Bronchial epithelial cell (primary cell): ENCODE data around the gene BAHD1. TPM values are rescaled to one million over a fixed set of nuclear protein-coding genes. Genes with fewer than 3 reads are reported as not detected.

Source experiments
- DNase-seq: peaks from one replicate; pipeline ENCODE4 v3.0.0-alpha.2; 2010; ENCODE audit warnings: low read depth
- FAIRE-seq: peaks from 2 replicates; lab custom pipeline; 2011; peaks lifted over from hg19 to GRCh38; lab: Jason Lieb, UNC
- H3K27me3 ChIP-seq: 2 replicates; pipeline ENCODE4 v1.5.1; 2011; ENCODE audit warnings: low read length; ENCODE audit not compliant: control insufficient read depth, insufficient read depth
- H3K36me3 ChIP-seq: 2 replicates; pipeline ENCODE4 v1.5.1; 2011; ENCODE audit warnings: low read length; ENCODE audit not compliant: control insufficient read depth, insufficient read depth
- H3K4me3 ChIP-seq: 2 replicates; pipeline ENCODE4 v1.5.1; 2011; ENCODE audit warnings: mild to moderate bottlenecking, low read depth, low read length, control low read depth
- CTCF ChIP-seq: IDR thresholded peaks from 2 replicates; pipeline ENCODE4 v1.5.1; 2011; ENCODE audit warnings: mild to moderate bottlenecking, moderate library complexity, low read length, control low read depth, inconsistent platforms; ENCODE audit not compliant: insufficient read depth, severe bottlenecking
- total RNA-seq: library from RNA; depleted of rRNA; stranded (reverse); fragments of >200 nt; gene quantifications from 2 replicates; pipeline ENCODE4 v1.2.1, GENCODE V29; 2014

The BAHD1 gene
- total RNA-seq, 1 donor from 2014 or later, result 4.2 TPM

GRCh38 chr15:40486066-40486770 lies 45.5 kb downstream of the BAHD1 start:
- H3K36me3 ChIP-seq, result no peaks in the 10 kb centered on the region
- no peak for FAIRE-seq
- no peak overlapping the region for H3K4me3 ChIP-seq
- DNase-seq, result no peak
- no peaks in the 10 kb centered on the region for H3K27me3 ChIP-seq
- no peak for TF ChIP-seq CTCF

- no peak for FAIRE-seq
- no peaks in the 10 kb centered on the region for H3K27me3 ChIP-seq
- DNase-seq, result no peak
- no peak overlapping the region for H3K4me3 ChIP-seq
- H3K36me3 ChIP-seq, result no peaks in the 10 kb centered on the region
- TF ChIP-seq CTCF, result no peak
These were observed 47.3 kb downstream of the BAHD1 start for GRCh38 chr15:40487816-40488682.

- no peak for TF ChIP-seq CTCF
- H3K36me3 ChIP-seq, result no peaks in the 10 kb centered on the region
- no peaks in the 10 kb centered on the region for H3K27me3 ChIP-seq
- DNase-seq (no peak), FAIRE-seq (no peak)
- H3K4me3 ChIP-seq, result no peak overlapping the region
These were observed 48.8 kb downstream of the BAHD1 start for GRCh38 chr15:40489274-40490175.

GRCh38 chr15:40493089-40493840 lies 52.5 kb downstream of the BAHD1 start:
- Histone ChIP-seq H3K4me3 (no peak overlapping the region), H3K36me3 (no peaks in the 10 kb centered on the region), H3K27me3 (no peaks in the 10 kb centered on the region)
- FAIRE-seq (peak; percentile 43), DNase-seq (peak; percentile 90)
- no peak for TF ChIP-seq CTCF

GRCh38 chr15:40495516-40495915 lies 54.8 kb downstream of the BAHD1 start:
- FAIRE-seq (no peak), DNase-seq (no peak)
- TF ChIP-seq CTCF, result no peak
- Histone ChIP-seq H3K4me3 (no peak overlapping the region), H3K27me3 (no peaks in the 10 kb centered on the region), H3K36me3 (no peaks in the 10 kb centered on the region)
